ENCODE measurements around the gene NR1H3. TPM values are rescaled to one million over a fixed set of nuclear protein-coding genes. Genes with fewer than 3 reads are reported as not detected.

NR1H3 gene
- total and polyA plus RNA-seq, 10 of the 15 experiments (the other 5 are each of a cell fraction or from before 2014, with no cell fraction given) = 2.6 to 8.9 (median 4.5) TPM

- TF ChIP-seq NFYB (IDR thresholded peaks at IDR 0.05; ENCODE audit: insufficient read depth, low read depth, low read length) = no peak
- no peak for TF ChIP-seq CHD4 (IDR thresholded peaks at IDR 0.05)
- no peak for TF ChIP-seq CEBPB (IDR thresholded peaks at IDR 0.05; ENCODE audit: borderline replicate concordance in 1 of 2, low read depth in 2 of 2, low read length in 2 of 2)
- TF ChIP-seq ZSCAN29 (IDR thresholded peaks at IDR 0.05) = peak; percentile 72; the same call in 1 of the 2 replicates
- no peak for TF ChIP-seq ZNF274 (IDR thresholded peaks at IDR 0.05; ENCODE audit: insufficient read depth, insufficient read length)
- TF ChIP-seq RAD21 (IDR thresholded peaks at IDR 0.05; ENCODE audit: insufficient read depth, low read depth, low read length) = peak; percentile 45
- peak; percentile 90 for TF ChIP-seq SMARCA5 (IDR thresholded peaks at IDR 0.05)
- TF ChIP-seq CREM (IDR thresholded peaks at IDR 0.05; ENCODE audit: low read depth) = peak; percentile 93
- TF ChIP-seq SIX5 (IDR thresholded peaks at IDR 0.05; ENCODE audit: low read depth, low read length, severe bottlenecking) = peak; percentile 95
- TF ChIP-seq NRF1 (conservative IDR thresholded peaks at IDR 0.05; ENCODE audit: low read depth, low read length) = no peak
- peak; percentile 27; the same call in 1 of the 2 replicates for TF ChIP-seq IRF4 (IDR thresholded peaks at IDR 0.05; ENCODE audit: low read depth, low read length)
- peak; percentile 18 for TF ChIP-seq PBX3 (IDR thresholded peaks at IDR 0.05; ENCODE audit: insufficient replicate concordance, low read depth, low read length)
- peak; percentile 65; the same call in 1 of the 2 replicates for TF ChIP-seq BACH1 (IDR thresholded peaks at IDR 0.05; ENCODE audit: borderline replicate concordance)
- peak; percentile 49; the same call in 1 of the 2 replicates for TF ChIP-seq ZBTB33 (IDR thresholded peaks at IDR 0.05)
- peak; percentile 49 for TF ChIP-seq MYC (IDR thresholded peaks at IDR 0.05; ENCODE audit: insufficient read depth, insufficient read length, insufficient replicate concordance, low read length, severe bottlenecking)
- peak; percentile 43 for TF ChIP-seq MEF2B (IDR thresholded peaks at IDR 0.05; ENCODE audit: partially characterized antibody, poor library complexity, severe bottlenecking)
- TF ChIP-seq KDM1A (IDR thresholded peaks at IDR 0.05; ENCODE audit: borderline replicate concordance) = no peak
- 0 out of 2 replicates have a peak, but pooled peaks have one; percentile 30 for TF ChIP-seq TBL1XR1 (IDR thresholded peaks at IDR 0.05; ENCODE audit: low read depth, low read length)
- TF ChIP-seq NFXL1 (IDR thresholded peaks at IDR 0.05; ENCODE audit: borderline replicate concordance) = no peak
- TF ChIP-seq NFIC (IDR thresholded peaks at IDR 0.05; ENCODE audit: low read depth, low read length) = no peak; the same call in 1 of the 2 replicates
- TF ChIP-seq CEBPZ (IDR thresholded peaks at IDR 0.05; ENCODE audit: low read depth, low read length) = no peak
- peak; percentile 50 to 69; a peak in 3 of 4 replicates for TF ChIP-seq BHLHE40 (IDR thresholded peaks at IDR 0.05; ENCODE audit: borderline replicate concordance in 1 of 2, low read depth in 2 of 2, low read length in 1 of 2)
Measured at GRCh38 chr11:47248664-47249377, 9.0 kb upstream of the NR1H3 start, which contains the start of gene ACP2 (continued).

All from GM12878 (cell line).